Left kidney (tissue), 2 donors: ENCODE measurements around the gene PPM1L. TPM values are rescaled to one million over a fixed set of nuclear protein-coding genes. Genes with fewer than 3 reads are reported as not detected.
"Not testable (repeated sequence)": the region's sequence is repeated elsewhere in the genome, so short reads cannot be mapped to it uniquely, and the experiment has no call there.

ENCODE experiments used
- DNase-seq: peaks from one replicate; pipeline ENCODE4 v3.0.0-alpha.2; 2013
- polyA plus RNA-seq: library from polyadenylated mRNA; unstranded; fragments of 120-200 nt; gene quantifications from one replicate; pipeline ENCODE4 v1.2.1, GENCODE V29; 2013; ENCODE audit not compliant: insufficient read length

The PPM1L gene
- polyA plus RNA-seq, 1 donor = 10.4 TPM

- no peak for DNase-seq
Observed at GRCh38 chr3:160931474-160931873, 175.4 kb downstream of the PPM1L start.

- no peak for DNase-seq
Observed at GRCh38 chr3:160935413-160936095, 179.5 kb downstream of the PPM1L start.

GRCh38 chr3:160941885-160942494 is 186.0 kb downstream of the PPM1L start:
- DNase-seq = peak; percentile 75

- no peak for DNase-seq
Observed at GRCh38 chr3:160943996-160944395, 188.0 kb downstream of the PPM1L start.

- no peak for DNase-seq
Observed at GRCh38 chr3:160945336-160945735, 189.3 kb downstream of the PPM1L start.

GRCh38 chr3:160948273-160948672 is 192.2 kb downstream of the PPM1L start:
- no peak for DNase-seq

- no peak for DNase-seq
Observed at GRCh38 chr3:160949460-160949859, 193.4 kb downstream of the PPM1L start.

- DNase-seq = no peak
Observed at GRCh38 chr3:160950542-160950941, 194.5 kb downstream of the PPM1L start.

- no peak for DNase-seq
Observed at GRCh38 chr3:160950954-160951353, 194.9 kb downstream of the PPM1L start.

GRCh38 chr3:160951642-160952487 is 195.8 kb downstream of the PPM1L start:
- DNase-seq = no peak

GRCh38 chr3:160953686-160954085 is 197.7 kb downstream of the PPM1L start:
- DNase-seq = no peak

- DNase-seq = no peak
Observed at GRCh38 chr3:160956785-160957184, 200.8 kb downstream of the PPM1L start.

- no peak for DNase-seq
Observed at GRCh38 chr3:160960568-160960967, 204.5 kb downstream of the PPM1L start.

GRCh38 chr3:160963949-160964348 is 207.9 kb downstream of the PPM1L start:
- DNase-seq = no peak

GRCh38 chr3:160968761-160969160 is 212.7 kb downstream of the PPM1L start:
- no peak for DNase-seq

- DNase-seq = no peak
Observed at GRCh38 chr3:160973067-160973809, 217.2 kb downstream of the PPM1L start.

- DNase-seq = no peak
Observed at GRCh38 chr3:160977773-160978172, 221.7 kb downstream of the PPM1L start.

- no peak for DNase-seq
Observed at GRCh38 chr3:160980740-160981139, 224.7 kb downstream of the PPM1L start.

- no peak for DNase-seq
Observed at GRCh38 chr3:160981217-160981938, 225.3 kb downstream of the PPM1L start.

- DNase-seq = no peak
Observed at GRCh38 chr3:160982491-160982890, 226.5 kb downstream of the PPM1L start.

- not testable (repeated sequence) for DNase-seq
Observed at GRCh38 chr3:160983900-160984299, 227.9 kb downstream of the PPM1L start.

GRCh38 chr3:160986069-160986468 is 230.0 kb downstream of the PPM1L start:
- DNase-seq = no peak
